Activated naive CD4-positive, alpha-beta T cell treated with anti-CD3 and anti-CD28 coated beads, Interleukin-2, amount 50 U/mL, for 72 hours (primary cell): ENCODE measurements around the gene NTN3. TPM values are rescaled to one million over a fixed set of nuclear protein-coding genes. Genes with fewer than 3 reads are reported as not detected.

ENCODE experiments used
- ATAC-seq, 2 donors: fragments of 150-1000 bp; cut with Tn5 transposase; 2 replicates each; pipeline ENCODE4 v1.10.0; 2021; ENCODE audit warnings: mild to moderate bottlenecking in 2 of 2, moderate library complexity in 2 of 2
- DNase-seq, 2 donors: peaks; one replicate each; pipeline ENCODE4 v3.0.0; 2021 to 2022; ENCODE audit warnings: low spot score in 2 of 2
- H3K27ac Mint-ChIP-seq, 2 donors: one replicate each; pipeline ENCODE4 v1.8.0; 2022; ENCODE audit warnings: mild to moderate bottlenecking in 2 of 2, mixed read lengths in 2 of 2
- H3K36me3 Mint-ChIP-seq, 2 donors: one replicate each; pipeline ENCODE4 v1.8.0; 2022; ENCODE audit warnings: mixed read lengths in 2 of 2
- H3K9me3 Mint-ChIP-seq, 2 donors: one replicate each; pipeline ENCODE4 v1.8.0; 2022; ENCODE audit warnings: mixed read lengths in 2 of 2
- total RNA-seq, 2 donors: library from RNA; stranded (reverse); gene quantifications; one replicate each; pipeline ENCODE4 v1.2.3, GENCODE V29; 2022

Gene NTN3
- total RNA-seq, 2 donors from 2014 or later: not detected

GRCh38 chr16:2458887-2459646 lies 12.0 kb upstream of the NTN3 start:
- no peak for ATAC-seq
- Mint-ChIP-seq H3K36me3 (peaks cover under 1 to 8% of the 10 kb centered on the region in 2 donors), H3K27ac (peak overlapping the region; percentile 89 to 96), H3K9me3 (no peaks in the 10 kb centered on the region)
- DNase-seq: no peak

GRCh38 chr16:2459647-2460390 lies 11.3 kb upstream of the NTN3 start, which contains the start of gene TEDC2:
TEDC2 (plus strand) TSS chr16:2460109; CDS start chr16:2460145, 36 bp downstream.
- Mint-ChIP-seq H3K36me3 (peaks cover 0 to 7% of the 10 kb centered on the region in 2 donors), H3K9me3 (no peaks in the 10 kb centered on the region), H3K27ac (peak within 1 kb of the TSS; percentile 89 to 96)
- ATAC-seq: peak; percentile 94 to 95
- peak; percentile 97 to 98 for DNase-seq

GRCh38 chr16:2460391-2460713 lies 10.7 kb upstream of the NTN3 start:
- H3K36me3 Mint-ChIP-seq: peaks cover 0 to 7% of the 10 kb centered on the region in 2 donors
- ATAC-seq: no peak
- DNase-seq: no peak
- no peak overlapping the region for H3K27ac Mint-ChIP-seq
- H3K9me3 Mint-ChIP-seq: no peaks in the 10 kb centered on the region

- ATAC-seq (no peak), DNase-seq (no peak)
- Mint-ChIP-seq H3K27ac (no peak overlapping the region), H3K9me3 (no peaks in the 10 kb centered on the region), H3K36me3 (peaks cover 0 to 7% of the 10 kb centered on the region in 2 donors)
These were observed 10.2 kb upstream of the NTN3 start for GRCh38 chr16:2460916-2461315.

DNA sequence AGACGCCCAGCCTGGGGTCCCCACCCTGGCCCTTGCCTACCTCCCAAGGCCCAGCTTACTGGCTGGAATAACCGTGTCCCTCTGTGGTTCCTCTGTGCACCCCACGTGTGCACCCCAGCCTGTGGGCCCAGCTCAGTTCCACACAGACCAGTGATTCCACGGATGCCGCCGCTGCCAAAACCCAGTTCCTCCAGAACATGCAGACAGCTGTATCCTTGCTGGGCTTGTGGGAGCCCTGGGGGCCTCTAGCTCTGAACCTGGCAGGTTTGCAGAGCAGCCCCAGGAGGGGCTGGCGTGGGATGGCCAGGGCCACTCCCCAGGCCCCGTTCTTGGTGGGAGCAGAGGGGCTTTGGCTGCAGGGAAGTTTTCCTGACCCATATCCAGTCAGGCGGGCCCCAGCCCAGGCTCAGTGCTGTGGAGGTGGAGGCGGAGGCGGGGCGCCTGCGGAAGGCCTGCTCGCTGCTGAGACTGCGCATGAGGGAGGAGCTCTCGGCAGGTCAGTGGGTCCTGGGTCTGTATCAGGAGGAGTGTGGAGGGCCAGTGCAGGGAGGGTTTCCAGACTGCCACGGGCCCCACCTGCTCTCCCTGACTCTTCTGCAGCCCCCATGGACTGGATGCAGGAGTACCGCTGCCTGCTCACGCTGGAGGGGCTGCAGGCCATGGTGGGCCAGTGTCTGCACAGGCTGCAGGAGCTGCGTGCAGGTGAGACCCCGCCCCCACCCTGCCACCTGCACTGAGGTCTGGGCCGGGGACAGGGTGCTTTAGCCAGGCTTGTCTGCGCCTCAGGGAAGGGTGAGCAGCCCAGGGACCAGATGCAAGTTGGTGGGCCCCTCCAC lies 8.8 kb upstream of the NTN3 start:
- H3K36me3 Mint-ChIP-seq: no peaks in the 10 kb centered on the region
- DNase-seq (no peak), ATAC-seq (no peak)
- no peak overlapping the region for H3K27ac Mint-ChIP-seq
- H3K9me3 Mint-ChIP-seq: no peaks in the 10 kb centered on the region

- no peaks in the 10 kb centered on the region for H3K9me3 Mint-ChIP-seq
- DNase-seq (no peak), ATAC-seq (no peak)
- H3K36me3 Mint-ChIP-seq: no peaks in the 10 kb centered on the region
- H3K27ac Mint-ChIP-seq: no peak overlapping the region
These were observed 6.8 kb upstream of the NTN3 start for GRCh38 chr16:2464333-2464732.

DNA sequence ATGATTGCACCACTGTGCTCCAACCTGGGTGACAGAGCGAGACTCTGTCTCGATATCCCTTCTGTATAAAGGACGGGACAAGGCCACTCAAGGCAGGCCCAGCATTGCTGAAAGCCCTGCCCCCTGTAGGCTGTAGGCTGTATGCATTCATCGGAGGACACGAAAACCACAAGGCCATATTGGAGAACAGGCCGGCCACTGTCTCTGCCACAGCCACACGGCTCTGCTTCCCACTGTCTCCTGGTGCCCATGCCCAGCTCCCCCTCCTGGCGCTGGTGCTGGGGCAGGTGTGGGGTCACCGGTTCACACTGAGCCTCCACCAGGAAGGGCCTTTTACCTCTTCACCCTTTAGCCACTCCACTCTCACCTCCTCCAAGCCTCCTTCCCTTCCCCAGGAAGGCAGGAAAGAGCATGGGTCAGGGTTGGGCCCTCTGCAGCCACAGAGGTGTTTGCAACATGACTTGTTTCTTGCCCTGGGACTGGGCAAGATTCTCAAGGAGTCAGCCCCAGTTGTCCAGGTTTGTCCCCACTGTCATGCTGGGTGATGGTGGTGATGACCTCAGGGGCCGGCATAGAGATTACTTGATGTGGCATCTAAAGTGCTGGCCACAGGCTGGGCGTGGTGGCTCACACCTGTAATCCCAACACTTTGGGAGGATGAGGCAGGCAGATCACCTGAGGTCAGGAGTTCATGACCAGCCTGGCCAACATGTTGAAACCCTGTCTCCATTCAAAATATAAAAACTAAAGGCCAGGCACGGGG lies 5.3 kb upstream of the NTN3 start:
- ATAC-seq (no peak), DNase-seq (no peak)
- Mint-ChIP-seq H3K27ac (no peak overlapping the region), H3K9me3 (no peaks in the 10 kb centered on the region), H3K36me3 (peaks cover 0 to 6% of the 10 kb centered on the region in 2 donors)

GRCh38 chr16:2466667-2467527 lies 4.2 kb upstream of the NTN3 start:
- H3K27ac Mint-ChIP-seq: no peak overlapping the region
- no peak for ATAC-seq

DNA sequence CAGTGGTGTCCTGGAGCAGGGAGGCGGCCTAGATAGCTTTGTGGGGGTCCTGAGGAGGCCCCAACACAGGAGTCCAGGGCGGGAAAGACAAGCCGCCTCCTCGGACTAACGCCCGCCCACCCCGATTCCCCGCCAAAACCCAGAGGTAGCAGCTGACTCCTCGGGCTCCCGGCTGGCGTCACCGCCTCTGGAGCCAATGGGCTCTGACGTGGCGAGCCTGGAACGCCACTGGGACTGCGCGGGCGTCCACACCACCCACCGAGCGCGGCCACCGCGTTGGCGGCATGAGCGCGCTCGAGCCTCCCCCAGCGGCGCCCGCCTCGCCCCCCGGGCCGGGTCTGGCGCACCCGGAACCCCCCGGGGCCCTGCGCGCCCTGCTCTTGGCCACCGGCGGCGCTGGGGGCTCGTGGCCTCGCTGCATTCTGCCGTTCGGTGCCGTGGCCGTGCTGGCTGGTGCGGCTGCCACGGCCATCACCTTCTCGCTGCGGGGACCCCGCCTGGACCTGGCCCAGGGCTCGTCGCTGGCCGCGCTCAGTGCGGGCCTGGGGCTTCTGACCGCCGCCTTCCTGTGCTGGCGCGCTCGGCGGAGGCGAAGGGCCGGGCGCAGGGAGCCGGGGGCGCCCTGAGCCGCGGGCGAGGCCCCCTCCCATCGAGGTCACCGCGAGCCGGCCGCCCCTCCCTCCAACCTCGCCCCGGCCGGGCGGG lies 3.4 kb upstream of the NTN3 start:
- Mint-ChIP-seq H3K9me3 (no peaks in the 10 kb centered on the region), H3K27ac (no peak overlapping the region), H3K36me3 (peaks cover 0 to 6% of the 10 kb centered on the region in 2 donors)
- ATAC-seq (peak; percentile 31 to 40), DNase-seq (no peak)

More at GRCh38 chr16:2466667-2467527, 4.2 kb upstream of the NTN3 start:
- Mint-ChIP-seq H3K9me3 (no peaks in the 10 kb centered on the region), H3K36me3 (peaks cover 0 to 6% of the 10 kb centered on the region in 2 donors)
- DNase-seq: no peak

GRCh38 chr16:2468233-2468724 lies 2.8 kb upstream of the NTN3 start:
- H3K9me3 Mint-ChIP-seq: no peaks in the 10 kb centered on the region
- no peak for DNase-seq
- H3K27ac Mint-ChIP-seq: no peak overlapping the region
- no peak for ATAC-seq
- H3K36me3 Mint-ChIP-seq: peaks cover 0 to 6% of the 10 kb centered on the region in 2 donors

GRCh38 chr16:2468725-2469398 lies 2.2 kb upstream of the NTN3 start:
- Mint-ChIP-seq H3K27ac (no peak overlapping the region), H3K36me3 (peaks cover 0 to 6% of the 10 kb centered on the region in 2 donors), H3K9me3 (no peaks in the 10 kb centered on the region)
- DNase-seq (no peak), ATAC-seq (no peak)

GRCh38 chr16:2469399-2470233 lies 1.5 kb upstream of the NTN3 start:
- DNase-seq (no peak), ATAC-seq (no peak)
- Mint-ChIP-seq H3K27ac (no peak overlapping the region), H3K36me3 (peaks cover 0 to 6% of the 10 kb centered on the region in 2 donors), H3K9me3 (no peaks in the 10 kb centered on the region)

GRCh38 chr16:2470234-2470601 lies 879 bp upstream of the NTN3 start:
- no peak overlapping the region for H3K27ac Mint-ChIP-seq
- ATAC-seq (no peak), DNase-seq (no peak)
- peaks cover 0 to 6% of the 10 kb centered on the region in 2 donors for H3K36me3 Mint-ChIP-seq
- no peaks in the 10 kb centered on the region for H3K9me3 Mint-ChIP-seq

- ATAC-seq (no peak), DNase-seq (no peak)
- Mint-ChIP-seq H3K9me3 (no peaks in the 10 kb centered on the region), H3K27ac (no peak overlapping the region), H3K36me3 (peaks cover 0 to 6% of the 10 kb centered on the region in 2 donors)
These were observed 488 bp upstream of the NTN3 start for GRCh38 chr16:2470603-2471015.
